PFSK-1 (cell line): ENCODE measurements around the gene SGCA.

Experiments used
- POLR2AphosphoS5 ChIP-seq: IDR thresholded peaks from 2 replicates; pipeline ENCODE4 v1.6.1; 2012; ENCODE audit warnings: low read depth, mild to moderate bottlenecking, control low read depth, low read length, moderate library complexity
- TAF1 ChIP-seq: IDR thresholded peaks from 2 replicates; pipeline ENCODE4 v1.6.1; 2012; ENCODE audit warnings: low read length, control low read depth, borderline replicate concordance; ENCODE audit not compliant: insufficient read depth
- TF ChIP-seq, protein P1 (sequence below), 2 experiments: IDR thresholded peaks; 2 replicates each; pipeline versions ENCODE4 v1.6.1 to v1.8.0; 2011 to 2012; ENCODE audit warnings: low read depth in 2 of 2, low read length in 2 of 2, control low read depth in 1 of 2, inconsistent platforms in 1 of 2, mild to moderate bottlenecking in 1 of 2, moderate library complexity in 1 of 2; ENCODE audit not compliant: insufficient read depth in 1 of 2

- TF ChIP-seq POLR2AphosphoS5 (no peak), TAF1 (no peak)
- TF ChIP-seq, protein P1, sequence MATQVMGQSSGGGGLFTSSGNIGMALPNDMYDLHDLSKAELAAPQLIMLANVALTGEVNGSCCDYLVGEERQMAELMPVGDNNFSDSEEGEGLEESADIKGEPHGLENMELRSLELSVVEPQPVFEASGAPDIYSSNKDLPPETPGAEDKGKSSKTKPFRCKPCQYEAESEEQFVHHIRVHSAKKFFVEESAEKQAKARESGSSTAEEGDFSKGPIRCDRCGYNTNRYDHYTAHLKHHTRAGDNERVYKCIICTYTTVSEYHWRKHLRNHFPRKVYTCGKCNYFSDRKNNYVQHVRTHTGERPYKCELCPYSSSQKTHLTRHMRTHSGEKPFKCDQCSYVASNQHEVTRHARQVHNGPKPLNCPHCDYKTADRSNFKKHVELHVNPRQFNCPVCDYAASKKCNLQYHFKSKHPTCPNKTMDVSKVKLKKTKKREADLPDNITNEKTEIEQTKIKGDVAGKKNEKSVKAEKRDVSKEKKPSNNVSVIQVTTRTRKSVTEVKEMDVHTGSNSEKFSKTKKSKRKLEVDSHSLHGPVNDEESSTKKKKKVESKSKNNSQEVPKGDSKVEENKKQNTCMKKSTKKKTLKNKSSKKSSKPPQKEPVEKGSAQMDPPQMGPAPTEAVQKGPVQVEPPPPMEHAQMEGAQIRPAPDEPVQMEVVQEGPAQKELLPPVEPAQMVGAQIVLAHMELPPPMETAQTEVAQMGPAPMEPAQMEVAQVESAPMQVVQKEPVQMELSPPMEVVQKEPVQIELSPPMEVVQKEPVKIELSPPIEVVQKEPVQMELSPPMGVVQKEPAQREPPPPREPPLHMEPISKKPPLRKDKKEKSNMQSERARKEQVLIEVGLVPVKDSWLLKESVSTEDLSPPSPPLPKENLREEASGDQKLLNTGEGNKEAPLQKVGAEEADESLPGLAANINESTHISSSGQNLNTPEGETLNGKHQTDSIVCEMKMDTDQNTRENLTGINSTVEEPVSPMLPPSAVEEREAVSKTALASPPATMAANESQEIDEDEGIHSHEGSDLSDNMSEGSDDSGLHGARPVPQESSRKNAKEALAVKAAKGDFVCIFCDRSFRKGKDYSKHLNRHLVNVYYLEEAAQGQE (IDR thresholded peaks at IDR 0.05; ENCODE audit: insufficient read depth in 1 of 2, low read depth in 2 of 2, low read length in 2 of 2) = no peak
These were observed 30.3 kb upstream of the SGCA start for GRCh38 chr17:50135316-50136095.
